Left renal cortex interstitium (tissue), 4 donors: ENCODE results near the gene SYNC. TPM values are rescaled to one million over a fixed set of nuclear protein-coding genes. Genes with fewer than 3 reads are reported as not detected.
"Not testable (repeated sequence)": the region's sequence is repeated elsewhere in the genome, so short reads cannot be mapped to it uniquely, and the experiment has no call there.

Experiments used
- DNase-seq, 4 donors: peaks; one replicate each; pipeline ENCODE4 v3.0.0-alpha.2; 2013; ENCODE audit warnings: low read depth in 4 of 4, low spot score in 2 of 4, missing footprints in 1 of 4
- polyA plus RNA-seq, 4 donors: library from polyadenylated mRNA; unstranded; fragments of 120-200 nt; gene quantifications; one replicate each; pipeline ENCODE4 v1.2.1, GENCODE V29; 2013; ENCODE audit not compliant: insufficient read length in 4 of 4

SYNC gene
- polyA plus RNA-seq, 4 donors, result 1.2 to 3.0 (median 1.5) TPM

- DNase-seq, result no peak
These were observed 55.0 kb downstream of the SYNC start for GRCh38 chr1:32647308-32648134.

DNA sequence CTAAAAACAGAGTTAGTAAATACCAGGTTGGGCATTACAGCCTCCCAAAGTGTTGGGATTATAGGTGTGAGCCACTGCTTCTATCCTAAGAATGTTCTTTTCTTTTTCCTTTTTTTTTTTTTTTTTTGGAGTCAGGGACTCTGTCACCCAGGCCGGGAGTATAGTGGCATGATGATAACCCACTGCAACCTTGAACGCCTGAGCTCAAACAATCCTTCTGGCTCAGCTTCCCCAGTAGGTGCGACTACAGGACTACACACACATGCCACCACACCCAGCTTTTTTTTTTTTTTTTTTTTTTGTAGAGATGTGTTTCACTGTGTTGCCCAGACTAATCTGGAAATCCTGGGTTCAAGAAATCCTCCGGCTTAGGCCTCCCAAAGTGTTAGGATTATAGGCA, 58.1 kb downstream of the SYNC start:
- no peak for DNase-seq

DNA sequence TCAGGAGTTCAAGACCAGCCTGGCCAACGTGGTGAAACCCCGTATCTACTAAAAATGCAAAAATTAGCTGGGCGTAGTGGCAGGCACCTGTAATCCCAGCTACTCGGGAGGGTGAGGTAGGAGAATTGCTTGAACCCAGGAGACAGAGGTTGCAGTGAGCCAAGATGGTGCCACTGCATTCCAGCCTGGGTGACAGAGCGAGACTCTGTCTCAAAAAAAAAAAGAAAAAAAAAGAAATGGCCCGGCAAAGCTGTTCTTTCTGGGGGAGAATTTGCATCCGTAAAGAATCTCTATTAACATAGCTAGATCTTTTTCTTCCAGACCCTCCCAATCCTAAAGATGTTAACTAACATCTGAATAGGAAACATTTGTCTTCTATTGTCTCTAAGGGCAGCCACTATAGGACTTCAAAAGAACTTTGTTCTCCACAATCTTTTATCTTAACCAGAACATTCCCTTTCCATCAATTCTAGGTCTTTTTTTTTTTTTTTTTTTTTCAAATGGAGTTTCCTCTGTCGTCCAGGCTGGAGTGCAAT, 60.2 kb downstream of the SYNC start:
- DNase-seq, result not testable (repeated sequence)

GRCh38 chr1:32639489-32640075, 63.0 kb downstream of the SYNC start:
- no peak for DNase-seq

- DNase-seq, result no peak
These were observed 65.5 kb downstream of the SYNC start for GRCh38 chr1:32636914-32637645.

- no peak for DNase-seq
These were observed 66.9 kb downstream of the SYNC start for GRCh38 chr1:32635508-32636277.

- no peak for DNase-seq
These were observed 69.7 kb downstream of the SYNC start for GRCh38 chr1:32632829-32633228.

DNA sequence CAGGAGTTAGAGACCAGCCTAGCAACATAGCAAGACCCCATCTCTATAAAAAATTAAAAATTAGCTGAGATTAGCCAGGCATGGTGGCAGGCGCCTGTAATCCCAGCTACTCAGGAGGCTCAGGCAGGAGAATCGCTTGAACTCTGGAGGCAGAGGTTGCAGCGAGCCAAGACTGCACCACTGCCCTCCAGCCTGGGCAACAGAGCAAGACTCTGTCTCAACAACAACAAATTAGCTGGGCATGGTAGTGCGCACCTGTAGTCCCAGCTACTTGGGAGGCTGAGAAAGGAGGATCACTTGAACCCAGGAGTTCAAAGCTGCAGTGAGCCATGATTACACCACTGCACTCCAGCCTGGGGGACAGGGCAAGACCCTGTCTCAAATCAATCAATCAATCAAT, 72.4 kb downstream of the SYNC start:
- not testable (repeated sequence) for DNase-seq

Other genes starting within 250 kb of the SYNC start
- 1 to 10 TPM in 2 of 4 donors, under 1 TPM in 2; 0.73 to 2.1 (median 1.4) TPM for gene ZBTB8B, start 237.7 kb downstream of the SYNC start, polyA plus RNA-seq
- gene ZBTB8A, start 163.3 kb downstream of the SYNC start, polyA plus RNA-seq, result 10 to 100 TPM; 15.1 to 19.8 (median 16.1) TPM
- gene ZBTB8OS, start 52.2 kb downstream of the SYNC start, polyA plus RNA-seq, result 10 to 100 TPM; 36.7 to 44.1 (median 39.8) TPM
- 100 to 1,000 TPM; 306 to 331 (median 322) TPM for gene RBBP4, start 51.6 kb downstream of the SYNC start, polyA plus RNA-seq
- gene YARS1, start 114.6 kb upstream of the SYNC start, polyA plus RNA-seq, result 10 to 100 TPM; 52.0 to 72.6 (median 59.5) TPM
- gene S100PBP, start 114.9 kb upstream of the SYNC start, polyA plus RNA-seq, result 10 to 100 TPM; 25.7 to 45.9 (median 36.5) TPM
- 10 to 100 TPM; 40.6 to 69.7 (median 52.6) TPM for gene FNDC5, start 168.1 kb upstream of the SYNC start, polyA plus RNA-seq
- under 1 TPM; 0.48 to 0.95 (median 0.58) TPM for gene HPCA, start 183.7 kb upstream of the SYNC start, polyA plus RNA-seq
- 10 to 100 TPM in 2 of 4 donors, 1 to 10 TPM in 2; 5.5 to 13.1 (median 10.4) TPM for gene TMEM54, start 198.6 kb upstream of the SYNC start, polyA plus RNA-seq